ENCODE data around the gene MFAP2. TPM values are rescaled to one million over a fixed set of nuclear protein-coding genes. Genes with fewer than 3 reads are reported as not detected.
"Not testable (repeated sequence)": the region's sequence is repeated elsewhere in the genome, so short reads cannot be mapped to it uniquely, and the experiment has no call there.

Gene MFAP2
- total and polyA plus RNA-seq, 4 donors: 18.1 to 168 (median 81.3) TPM

GRCh38 chr1:16957731-16958130 lies 22.7 kb downstream of the MFAP2 start:
- no peak overlapping the region for H3K27ac ChIP-seq (ENCODE audit: low read depth, low read length)
- no peak for DNase-seq (ENCODE audit: low read depth in 4 of 6, low spot score in 6 of 6)
- H3K9me3 ChIP-seq (ENCODE audit: control insufficient read depth, insufficient read depth, low read length): no peaks in the 10 kb centered on the region
- no peak overlapping the region for H3K4me3 ChIP-seq (ENCODE audit: low read depth, low read length)
- no peaks in the 10 kb centered on the region for H3K27me3 ChIP-seq (ENCODE audit: control insufficient read depth, insufficient read depth, low read length)
- WGBS (ENCODE audit: insufficient coverage): 100% methylated on average over 3 of the region's 8 CpGs
- H3K36me3 ChIP-seq (ENCODE audit: control insufficient read depth, insufficient read depth, low read length): peaks cover 55% of the 10 kb centered on the region
- peaks cover 12% of the 10 kb centered on the region for H3K4me1 ChIP-seq (ENCODE audit: control insufficient read depth, insufficient read depth, low read length)

- Histone ChIP-seq H3K4me3 (ENCODE audit: low read depth, low read length) (no peak overlapping the region), H3K27me3 (ENCODE audit: control insufficient read depth, insufficient read depth, low read length) (no peaks in the 10 kb centered on the region), H3K4me1 (ENCODE audit: control insufficient read depth, insufficient read depth, low read length) (peaks cover 13% of the 10 kb centered on the region), H3K9me3 (ENCODE audit: control insufficient read depth, insufficient read depth, low read length) (no peaks in the 10 kb centered on the region), H3K36me3 (ENCODE audit: control insufficient read depth, insufficient read depth, low read length) (peaks cover 58% of the 10 kb centered on the region), H3K27ac (ENCODE audit: low read depth, low read length) (no peak overlapping the region)
- WGBS (ENCODE audit: insufficient coverage): 94% methylated on average over 8 of the region's 8 CpGs
- DNase-seq (ENCODE audit: low read depth in 4 of 6, low spot score in 6 of 6): no peak
Observed at GRCh38 chr1:16956775-16957174, 23.6 kb downstream of the MFAP2 start.

- Histone ChIP-seq H3K4me3 (ENCODE audit: low read depth, low read length) (no peak overlapping the region), H3K27me3 (ENCODE audit: control insufficient read depth, insufficient read depth, low read length) (no peaks in the 10 kb centered on the region), H3K27ac (ENCODE audit: low read depth, low read length) (no peak overlapping the region), H3K9me3 (ENCODE audit: control insufficient read depth, insufficient read depth, low read length) (no peaks in the 10 kb centered on the region), H3K4me1 (ENCODE audit: control insufficient read depth, insufficient read depth, low read length) (peaks cover 2% of the 10 kb centered on the region), H3K36me3 (ENCODE audit: control insufficient read depth, insufficient read depth, low read length) (peaks cover 62% of the 10 kb centered on the region)
- WGBS (ENCODE audit: insufficient coverage): 91% methylated on average over 24 of the region's 25 CpGs
- no peak for DNase-seq (ENCODE audit: low read depth in 4 of 6, low spot score in 6 of 6)
Observed at GRCh38 chr1:16955186-16955585, 25.2 kb downstream of the MFAP2 start.

GRCh38 chr1:16954579-16954978 lies 25.8 kb downstream of the MFAP2 start:
- H3K27ac ChIP-seq (ENCODE audit: low read depth, low read length): no peak overlapping the region
- DNase-seq (ENCODE audit: low read depth in 4 of 6, low spot score in 6 of 6): no peak
- peaks cover 2% of the 10 kb centered on the region for H3K4me1 ChIP-seq (ENCODE audit: control insufficient read depth, insufficient read depth, low read length)
- peaks cover 60% of the 10 kb centered on the region for H3K36me3 ChIP-seq (ENCODE audit: control insufficient read depth, insufficient read depth, low read length)
- no peak overlapping the region for H3K4me3 ChIP-seq (ENCODE audit: low read depth, low read length)
- WGBS (ENCODE audit: insufficient coverage): 98% methylated on average over 18 of the region's 18 CpGs
- H3K27me3 ChIP-seq (ENCODE audit: control insufficient read depth, insufficient read depth, low read length): no peaks in the 10 kb centered on the region
- H3K9me3 ChIP-seq (ENCODE audit: control insufficient read depth, insufficient read depth, low read length): no peaks in the 10 kb centered on the region

GRCh38 chr1:16952376-16952775 lies 28.0 kb downstream of the MFAP2 start:
- peaks cover 60% of the 10 kb centered on the region for H3K36me3 ChIP-seq (ENCODE audit: control insufficient read depth, insufficient read depth, low read length)
- H3K27me3 ChIP-seq (ENCODE audit: control insufficient read depth, insufficient read depth, low read length); H3K9me3 ChIP-seq (ENCODE audit: control insufficient read depth, insufficient read depth, low read length); H3K4me1 ChIP-seq (ENCODE audit: control insufficient read depth, insufficient read depth, low read length); H3K27ac ChIP-seq (ENCODE audit: low read depth, low read length); H3K4me3 ChIP-seq (ENCODE audit: low read depth, low read length); DNase-seq (ENCODE audit: low read depth in 4 of 6, low spot score in 6 of 6): not testable (repeated sequence)
- 80% methylated on average over 2 of the region's 4 CpGs for WGBS (ENCODE audit: insufficient coverage)

- H3K4me3 ChIP-seq (ENCODE audit: low read depth, low read length); H3K9me3 ChIP-seq (ENCODE audit: control insufficient read depth, insufficient read depth, low read length); H3K27ac ChIP-seq (ENCODE audit: low read depth, low read length); DNase-seq (ENCODE audit: low read depth in 4 of 6, low spot score in 6 of 6); H3K4me1 ChIP-seq (ENCODE audit: control insufficient read depth, insufficient read depth, low read length); H3K27me3 ChIP-seq (ENCODE audit: control insufficient read depth, insufficient read depth, low read length): not testable (repeated sequence)
- peaks cover 56% of the 10 kb centered on the region for H3K36me3 ChIP-seq (ENCODE audit: control insufficient read depth, insufficient read depth, low read length)
- 58% methylated on average over 6 of the region's 7 CpGs for WGBS (ENCODE audit: insufficient coverage)
Observed at GRCh38 chr1:16949026-16949425, 31.4 kb downstream of the MFAP2 start.

- H3K36me3 ChIP-seq (ENCODE audit: control insufficient read depth, insufficient read depth, low read length): peaks cover 62% of the 10 kb centered on the region
- H3K27ac ChIP-seq (ENCODE audit: low read depth, low read length); H3K9me3 ChIP-seq (ENCODE audit: control insufficient read depth, insufficient read depth, low read length); DNase-seq (ENCODE audit: low read depth in 4 of 6, low spot score in 6 of 6); H3K4me1 ChIP-seq (ENCODE audit: control insufficient read depth, insufficient read depth, low read length); H3K27me3 ChIP-seq (ENCODE audit: control insufficient read depth, insufficient read depth, low read length); H3K4me3 ChIP-seq (ENCODE audit: low read depth, low read length): not testable (repeated sequence)
- WGBS (ENCODE audit: insufficient coverage): 85% methylated on average over 26 of the region's 26 CpGs
Observed at GRCh38 chr1:16948282-16948891, 32.0 kb downstream of the MFAP2 start.

- no peak for DNase-seq (ENCODE audit: low read depth in 4 of 6, low spot score in 6 of 6)
- H3K4me3 ChIP-seq (ENCODE audit: low read depth, low read length): no peak overlapping the region
- peaks cover 3% of the 10 kb centered on the region for H3K4me1 ChIP-seq (ENCODE audit: control insufficient read depth, insufficient read depth, low read length)
- 84% methylated on average over 19 of the region's 19 CpGs for WGBS (ENCODE audit: insufficient coverage)
- H3K27ac ChIP-seq (ENCODE audit: low read depth, low read length): no peak overlapping the region
- peaks cover 67% of the 10 kb centered on the region for H3K36me3 ChIP-seq (ENCODE audit: control insufficient read depth, insufficient read depth, low read length)
- no peaks in the 10 kb centered on the region for H3K27me3 ChIP-seq (ENCODE audit: control insufficient read depth, insufficient read depth, low read length)
- no peaks in the 10 kb centered on the region for H3K9me3 ChIP-seq (ENCODE audit: control insufficient read depth, insufficient read depth, low read length)
Observed at GRCh38 chr1:16946646-16947045, 33.8 kb downstream of the MFAP2 start.

- not testable (repeated sequence) for H3K4me3 ChIP-seq (ENCODE audit: low read depth, low read length); H3K9me3 ChIP-seq (ENCODE audit: control insufficient read depth, insufficient read depth, low read length); H3K4me1 ChIP-seq (ENCODE audit: control insufficient read depth, insufficient read depth, low read length); H3K27me3 ChIP-seq (ENCODE audit: control insufficient read depth, insufficient read depth, low read length); DNase-seq (ENCODE audit: low read depth in 4 of 6, low spot score in 6 of 6); H3K27ac ChIP-seq (ENCODE audit: low read depth, low read length)
- H3K36me3 ChIP-seq (ENCODE audit: control insufficient read depth, insufficient read depth, low read length): peaks cover 70% of the 10 kb centered on the region
- WGBS (ENCODE audit: insufficient coverage): 84% methylated on average over 13 of the region's 13 CpGs
Observed at GRCh38 chr1:16946185-16946584, 34.2 kb downstream of the MFAP2 start.

GRCh38 chr1:16945512-16945911 lies 34.9 kb downstream of the MFAP2 start:
- not testable (repeated sequence) for H3K27me3 ChIP-seq (ENCODE audit: control insufficient read depth, insufficient read depth, low read length); H3K4me1 ChIP-seq (ENCODE audit: control insufficient read depth, insufficient read depth, low read length); H3K4me3 ChIP-seq (ENCODE audit: low read depth, low read length); H3K9me3 ChIP-seq (ENCODE audit: control insufficient read depth, insufficient read depth, low read length); H3K27ac ChIP-seq (ENCODE audit: low read depth, low read length); DNase-seq (ENCODE audit: low read depth in 4 of 6, low spot score in 6 of 6)
- WGBS (ENCODE audit: insufficient coverage): 96% methylated on average over 1 of the region's 9 CpGs
- peaks cover 69% of the 10 kb centered on the region for H3K36me3 ChIP-seq (ENCODE audit: control insufficient read depth, insufficient read depth, low read length)
